RWPE1 (cell line): ENCODE measurements around the gene MPND.

ENCODE experiments used
- CTCF ChIA-PET: fragments of 350-600 bp; sonication (Branson Sonifier 250); formaldehyde crosslinking; extraction: SDS; loops from one replicate; lab custom pipeline; 2021; lab: Yijun Ruan, JAX
- POLR2A ChIA-PET: fragments of 400-600 bp; formaldehyde crosslinking; extraction: SDS; loops from one replicate; lab custom pipeline; 2020; ENCODE audit warnings: antibody characterized with exemption; ENCODE audit not compliant: low non-redundant PET; lab: Yijun Ruan, JAX
- DNase-seq: peaks from one replicate; pipeline ENCODE4 v3.0.0; 2012; ENCODE audit warnings: low spot score
- H3K27ac ChIP-seq: fragments of 450-650 bp; 2 replicates; pipeline ENCODE4 v1.5.1; 2017
- CTCF ChIP-seq: fragments of 450-650 bp; conservative IDR thresholded peaks from 2 replicates; pipeline ENCODE4 v1.5.1; 2017; ENCODE audit warnings: low read depth, mild to moderate bottlenecking

The MPND gene

GRCh38 chr19:4320419-4320818, 22.9 kb upstream of the MPND start:
- no peak for TF ChIP-seq CTCF
- H3K27ac ChIP-seq, result no peak overlapping the region
- no peak for DNase-seq
- ChIA-PET CTCF (interaction anchor here (0.6 kb wide), 1 partner anchor 905 kb away, joined by 3 read pairs; no protein-coding TSS in a partner anchor), POLR2A (no interaction called here)

- CTCF ChIA-PET, result interaction anchor here (0.6 to 1.2 kb wide), 2 partner anchors 43 to 49 kb away, joined by 3 read pairs; no protein-coding TSS in a partner anchor
- DNase-seq, result no peak
- H3K27ac ChIP-seq, result peak overlapping the region; percentile 44; the same call in 1 of the 2 replicates
- POLR2A ChIA-PET, result no interaction called here
- no peak for TF ChIP-seq CTCF
These were observed 20.3 kb upstream of the MPND start for GRCh38 chr19:4322942-4323665.

- no peak for TF ChIP-seq CTCF
- peak overlapping the region; percentile 44 for H3K27ac ChIP-seq
- ChIA-PET CTCF (interaction anchor here (0.6 to 1.2 kb wide), 2 partner anchors 42 to 49 kb away, joined by 3 read pairs; no protein-coding TSS in a partner anchor), POLR2A (no interaction called here)
- DNase-seq, result no peak
These were observed 19.7 kb upstream of the MPND start for GRCh38 chr19:4323692-4324091.

DNA sequence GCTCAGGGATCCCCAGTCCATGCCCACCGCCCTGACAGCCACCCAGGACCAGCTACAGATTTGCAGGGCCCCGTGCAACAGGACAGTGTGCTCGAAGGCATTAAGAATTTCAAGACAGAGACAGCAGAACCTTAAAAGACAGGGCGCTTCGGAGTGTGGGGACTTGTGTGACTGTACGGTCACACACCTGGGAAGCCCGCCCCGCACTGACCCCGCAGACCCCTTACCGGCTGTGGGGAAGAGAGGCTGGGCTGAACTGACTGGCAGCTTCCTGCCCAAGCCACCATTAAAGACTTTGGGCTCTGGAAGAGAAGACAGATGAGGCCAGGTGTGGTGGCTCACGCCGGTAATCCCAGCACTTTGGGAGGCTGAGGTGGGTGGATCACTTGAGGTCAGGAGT, 19.1 kb upstream of the MPND start:
- peak overlapping the region; percentile 44 for H3K27ac ChIP-seq
- DNase-seq, result no peak
- ChIA-PET POLR2A (no interaction called here), CTCF (interaction anchor here (0.6 to 1.2 kb wide), 2 partner anchors 42 to 50 kb away, joined by 3 read pairs; no protein-coding TSS in a partner anchor)
- no peak for TF ChIP-seq CTCF

DNA sequence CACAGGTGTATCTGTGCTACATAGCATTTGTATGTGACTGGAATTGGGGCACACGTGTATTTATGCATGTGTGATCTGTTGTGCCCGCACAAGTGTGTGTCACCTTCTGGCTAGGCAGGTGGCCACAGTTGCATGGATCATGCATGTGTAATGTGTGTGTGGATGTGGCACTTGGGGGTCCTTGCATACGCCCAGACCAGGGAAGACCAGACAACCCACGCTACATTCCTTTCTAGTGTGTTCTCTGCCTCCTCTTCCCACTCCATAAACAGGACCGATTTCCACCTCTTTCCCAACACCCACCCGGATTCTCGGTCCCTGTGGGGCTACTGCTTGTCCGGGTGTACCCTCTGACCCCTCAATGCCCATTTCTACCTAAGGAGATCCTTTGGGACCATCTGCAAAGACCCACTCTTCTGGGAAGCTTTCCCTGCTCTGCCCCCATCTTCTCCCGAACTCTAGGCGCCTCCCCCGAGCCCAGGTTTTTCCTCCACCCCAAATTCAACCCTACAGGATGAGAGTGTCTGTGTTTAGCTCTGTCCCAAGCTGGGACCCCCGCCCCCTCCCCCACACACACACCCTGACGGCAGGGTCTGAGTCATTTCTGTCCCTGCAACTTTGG, 17.0 kb upstream of the MPND start:
- ChIA-PET POLR2A (no interaction called here), CTCF (no interaction called here)
- no peak for TF ChIP-seq CTCF
- DNase-seq, result no peak
- H3K27ac ChIP-seq, result 0 out of 2 replicates have a peak overlapping the region, but pooled peaks have one; percentile 13

DNA sequence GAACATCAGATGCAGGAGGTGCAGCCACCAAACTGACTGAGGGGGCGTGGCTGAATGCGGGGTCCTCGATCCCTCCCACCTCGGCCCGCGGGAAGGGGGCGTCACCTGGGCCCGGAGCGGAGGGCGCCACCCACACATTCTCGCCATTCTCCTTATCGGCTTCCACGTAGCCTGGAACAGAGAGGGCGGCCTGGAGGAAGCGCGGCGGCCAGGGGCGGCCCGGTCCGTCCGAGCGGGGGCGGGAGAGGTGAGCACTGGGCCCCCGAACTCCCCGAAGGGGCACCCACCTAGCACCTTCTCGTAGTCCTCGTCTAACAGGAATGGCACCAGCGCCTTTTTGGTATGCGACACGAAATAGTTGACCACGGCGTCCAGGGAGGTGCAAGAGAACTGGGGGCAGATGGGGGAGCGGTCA, 16.5 kb upstream of the MPND start:
- POLR2A ChIA-PET, result no interaction called here
- CTCF ChIA-PET, result no interaction called here
- no peak for TF ChIP-seq CTCF
- 0 out of 2 replicates have a peak overlapping the region, but pooled peaks have one; percentile 13 for H3K27ac ChIP-seq
- no peak for DNase-seq
